ENCODE results near the gene WWOX. TPM values are rescaled to one million over a fixed set of nuclear protein-coding genes. Genes with fewer than 3 reads are reported as not detected.
"Not testable (repeated sequence)": the region's sequence is repeated elsewhere in the genome, so short reads cannot be mapped to it uniquely, and the experiment has no call there.

WWOX gene
- polyA plus RNA-seq, 1 donor from 2014 or later, result 25.6 TPM

- not testable (repeated sequence) for H3K4me2 ChIP-seq (ENCODE audit: low read length); H3F3A ChIP-seq (ENCODE audit: insufficient read depth, low read length, poor library complexity, severe bottlenecking); H3K4me3 ChIP-seq (ENCODE audit: low read length); H3K9me3 ChIP-seq (ENCODE audit: low read length); H3K79me2 ChIP-seq (replicated peaks; ENCODE audit: insufficient read depth, low read length); H3K9ac ChIP-seq (ENCODE audit: low read length); H3K27me3 ChIP-seq (ENCODE audit: insufficient read depth, low read depth, low read length); H3K27ac ChIP-seq (ENCODE audit: low read length); H4K20me1 ChIP-seq (ENCODE audit: insufficient read depth); H3K36me3 ChIP-seq (ENCODE audit: insufficient read depth, low read length); H3K9me2 ChIP-seq (ENCODE audit: insufficient read depth, low read length); H2AFZ ChIP-seq (ENCODE audit: low read depth, low read length)
Measured at GRCh38 chr16:79245700-79246099, 1146.2 kb downstream of the WWOX start.

GRCh38 chr16:79247386-79247785 lies 1147.9 kb downstream of the WWOX start:
- H3K9ac ChIP-seq (ENCODE audit: low read length), result no peak overlapping the region
- no peaks in the 10 kb centered on the region for H3K9me2 ChIP-seq (ENCODE audit: insufficient read depth, low read length)
- no peak overlapping the region for H3K4me3 ChIP-seq (ENCODE audit: low read length)
- no peaks in the 10 kb centered on the region for H4K20me1 ChIP-seq (ENCODE audit: insufficient read depth)
- H3K27ac ChIP-seq (ENCODE audit: low read length), result no peak overlapping the region
- H3K27me3 ChIP-seq (ENCODE audit: insufficient read depth, low read depth, low read length), result no peaks in the 10 kb centered on the region
- H3K36me3 ChIP-seq (ENCODE audit: insufficient read depth, low read length), result no peaks in the 10 kb centered on the region
- H3K9me3 ChIP-seq (ENCODE audit: low read length), result no peaks in the 10 kb centered on the region
- no peaks in the 10 kb centered on the region for H3K79me2 ChIP-seq (replicated peaks; ENCODE audit: insufficient read depth, low read length)
- H3F3A ChIP-seq (ENCODE audit: insufficient read depth, low read length, poor library complexity, severe bottlenecking), result no peaks in the 10 kb centered on the region
- no peak overlapping the region for H2AFZ ChIP-seq (ENCODE audit: low read depth, low read length)
- TF ChIP-seq SMC3 (conservative IDR thresholded peaks at IDR 0.05; ENCODE audit: poor library complexity) (no peak), RAD21 (conservative IDR thresholded peaks at IDR 0.05) (no peak)
- H3K4me2 ChIP-seq (ENCODE audit: low read length), result no peak overlapping the region

GRCh38 chr16:79248351-79248750 lies 1148.9 kb downstream of the WWOX start:
- no peak for TF ChIP-seq SMC3 (conservative IDR thresholded peaks at IDR 0.05; ENCODE audit: poor library complexity)
- no peak for TF ChIP-seq RAD21 (conservative IDR thresholded peaks at IDR 0.05)
- TF ChIP-seq MXI1 (conservative IDR thresholded peaks at IDR 0.05; ENCODE audit: poor library complexity, severe bottlenecking), result no peak
- no peak for TF ChIP-seq POLR2AphosphoS5 (IDR thresholded peaks at IDR 0.05)
- TF ChIP-seq REST (IDR thresholded peaks at IDR 0.05; ENCODE audit: borderline replicate concordance), result no peak
- TF ChIP-seq CTCF (IDR thresholded peaks at IDR 0.05; ENCODE audit: poor library complexity, severe bottlenecking), result no peak
- no peaks in the 10 kb centered on the region for H3F3A ChIP-seq (ENCODE audit: insufficient read depth, low read length, poor library complexity, severe bottlenecking)
- no peak overlapping the region for H2AFZ ChIP-seq (ENCODE audit: low read depth, low read length)
- H3K27ac ChIP-seq (ENCODE audit: low read length), result no peak overlapping the region
- no peaks in the 10 kb centered on the region for H3K9me3 ChIP-seq (ENCODE audit: low read length)
- no peaks in the 10 kb centered on the region for H3K36me3 ChIP-seq (ENCODE audit: insufficient read depth, low read length)
- H3K4me3 ChIP-seq (ENCODE audit: low read length), result no peak overlapping the region
- no peaks in the 10 kb centered on the region for H4K20me1 ChIP-seq (ENCODE audit: insufficient read depth)
- H3K79me2 ChIP-seq (replicated peaks; ENCODE audit: insufficient read depth, low read length), result no peaks in the 10 kb centered on the region
- no peaks in the 10 kb centered on the region for H3K27me3 ChIP-seq (ENCODE audit: insufficient read depth, low read depth, low read length)
- no peaks in the 10 kb centered on the region for H3K9me2 ChIP-seq (ENCODE audit: insufficient read depth, low read length)
- no peak overlapping the region for H3K4me2 ChIP-seq (ENCODE audit: low read length)
- H3K9ac ChIP-seq (ENCODE audit: low read length), result no peak overlapping the region

Data from neural cell (in vitro differentiated cells).